ENCODE results near the gene GADL1. TPM values are rescaled to one million over a fixed set of nuclear protein-coding genes. Genes with fewer than 3 reads are reported as not detected.

Gene GADL1
- total RNA-seq, 1 donor from 2014 or later: not detected

DNA sequence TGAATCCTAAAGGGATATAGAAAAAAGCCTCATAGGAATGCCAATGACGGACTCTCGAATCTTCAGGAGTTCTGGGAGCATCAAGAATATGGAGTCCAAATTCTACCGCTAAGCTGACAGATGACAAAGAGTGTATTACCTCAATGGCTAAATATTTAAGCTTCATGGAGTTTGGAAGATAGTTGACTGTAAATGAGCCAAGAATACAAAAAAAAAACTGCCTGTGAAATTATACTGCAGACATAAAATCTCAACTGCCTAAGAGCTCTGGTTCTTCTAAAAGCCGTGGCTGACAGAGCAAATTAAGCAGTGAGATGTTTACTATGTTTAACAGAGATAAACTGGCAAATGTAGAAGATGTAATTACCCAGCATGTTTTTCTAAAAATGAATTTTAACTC, 140.0 kb downstream of the GADL1 start:
- Mint-ChIP-seq H3K4me3 (ENCODE audit: unreplicated experiment) (no peak overlapping the region), H3K4me1 (ENCODE audit: low read depth, unreplicated experiment) (no peaks in the 10 kb centered on the region), H3K36me3 (ENCODE audit: unreplicated experiment) (no peaks in the 10 kb centered on the region), H3K27ac (ENCODE audit: unreplicated experiment) (no peak overlapping the region), H3K27me3 (ENCODE audit: unreplicated experiment) (no peaks in the 10 kb centered on the region), H3K9me3 (ENCODE audit: unreplicated experiment) (no peaks in the 10 kb centered on the region)
- TF ChIP-seq, protein P1, sequence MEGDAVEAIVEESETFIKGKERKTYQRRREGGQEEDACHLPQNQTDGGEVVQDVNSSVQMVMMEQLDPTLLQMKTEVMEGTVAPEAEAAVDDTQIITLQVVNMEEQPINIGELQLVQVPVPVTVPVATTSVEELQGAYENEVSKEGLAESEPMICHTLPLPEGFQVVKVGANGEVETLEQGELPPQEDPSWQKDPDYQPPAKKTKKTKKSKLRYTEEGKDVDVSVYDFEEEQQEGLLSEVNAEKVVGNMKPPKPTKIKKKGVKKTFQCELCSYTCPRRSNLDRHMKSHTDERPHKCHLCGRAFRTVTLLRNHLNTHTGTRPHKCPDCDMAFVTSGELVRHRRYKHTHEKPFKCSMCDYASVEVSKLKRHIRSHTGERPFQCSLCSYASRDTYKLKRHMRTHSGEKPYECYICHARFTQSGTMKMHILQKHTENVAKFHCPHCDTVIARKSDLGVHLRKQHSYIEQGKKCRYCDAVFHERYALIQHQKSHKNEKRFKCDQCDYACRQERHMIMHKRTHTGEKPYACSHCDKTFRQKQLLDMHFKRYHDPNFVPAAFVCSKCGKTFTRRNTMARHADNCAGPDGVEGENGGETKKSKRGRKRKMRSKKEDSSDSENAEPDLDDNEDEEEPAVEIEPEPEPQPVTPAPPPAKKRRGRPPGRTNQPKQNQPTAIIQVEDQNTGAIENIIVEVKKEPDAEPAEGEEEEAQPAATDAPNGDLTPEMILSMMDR (IDR thresholded peaks at IDR 0.05; ENCODE audit: partially characterized antibody, unreplicated experiment): no peak
- no peak for DNase-seq

DNA sequence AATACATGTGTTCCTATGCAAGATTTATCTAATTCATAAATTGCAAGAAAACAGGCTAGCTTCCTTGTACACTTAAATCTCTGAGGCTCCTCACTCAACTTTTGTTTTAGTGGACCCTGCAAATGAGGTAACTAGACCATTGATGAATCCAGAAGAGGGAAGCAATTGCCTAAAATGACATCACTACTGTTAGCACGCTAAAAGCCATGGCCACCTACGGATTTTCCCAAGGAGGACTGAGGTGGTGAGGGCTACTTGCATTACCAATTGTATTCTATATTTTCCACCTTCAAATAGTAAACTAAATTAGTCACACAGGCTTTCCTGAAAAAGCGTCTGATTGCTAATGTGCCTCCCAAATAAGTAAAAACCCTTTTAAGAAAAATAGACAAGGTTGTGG, 140.7 kb downstream of the GADL1 start:
- H3K4me1 Mint-ChIP-seq (ENCODE audit: low read depth, unreplicated experiment): no peaks in the 10 kb centered on the region
- H3K9me3 Mint-ChIP-seq (ENCODE audit: unreplicated experiment): no peaks in the 10 kb centered on the region
- no peaks in the 10 kb centered on the region for H3K36me3 Mint-ChIP-seq (ENCODE audit: unreplicated experiment)
- no peak overlapping the region for H3K4me3 Mint-ChIP-seq (ENCODE audit: unreplicated experiment)
- no peak overlapping the region for H3K27ac Mint-ChIP-seq (ENCODE audit: unreplicated experiment)
- no peaks in the 10 kb centered on the region for H3K27me3 Mint-ChIP-seq (ENCODE audit: unreplicated experiment)
- DNase-seq: no peak
- TF ChIP-seq, protein P1 (IDR thresholded peaks at IDR 0.05; ENCODE audit: partially characterized antibody, unreplicated experiment): no peak

DNA sequence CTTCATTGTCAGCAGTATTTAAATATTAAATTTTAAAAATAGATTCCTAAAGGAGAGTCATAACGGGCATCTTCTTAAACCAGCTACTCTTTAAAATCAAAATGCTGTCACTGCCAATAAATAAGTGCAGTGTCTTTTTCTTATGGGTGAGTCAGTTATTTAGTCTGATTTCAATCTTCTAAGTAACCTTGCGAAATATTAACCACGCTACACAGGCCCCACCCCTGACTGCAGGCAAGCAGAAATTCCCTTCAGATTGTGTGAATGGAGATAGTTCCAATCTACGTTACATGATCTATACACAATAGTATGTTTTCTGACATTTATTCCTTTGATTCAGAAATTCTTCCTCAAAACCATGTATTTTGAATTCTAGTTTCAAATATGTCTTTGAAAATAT, 141.5 kb downstream of the GADL1 start:
- Mint-ChIP-seq H3K4me1 (ENCODE audit: low read depth, unreplicated experiment) (no peaks in the 10 kb centered on the region), H3K9me3 (ENCODE audit: unreplicated experiment) (no peaks in the 10 kb centered on the region), H3K4me3 (ENCODE audit: unreplicated experiment) (no peak overlapping the region), H3K27ac (ENCODE audit: unreplicated experiment) (no peak overlapping the region), H3K27me3 (ENCODE audit: unreplicated experiment) (no peaks in the 10 kb centered on the region), H3K36me3 (ENCODE audit: unreplicated experiment) (no peaks in the 10 kb centered on the region)
- no peak for DNase-seq
- TF ChIP-seq, protein P1 (IDR thresholded peaks at IDR 0.05; ENCODE audit: partially characterized antibody, unreplicated experiment): no peak

DNA sequence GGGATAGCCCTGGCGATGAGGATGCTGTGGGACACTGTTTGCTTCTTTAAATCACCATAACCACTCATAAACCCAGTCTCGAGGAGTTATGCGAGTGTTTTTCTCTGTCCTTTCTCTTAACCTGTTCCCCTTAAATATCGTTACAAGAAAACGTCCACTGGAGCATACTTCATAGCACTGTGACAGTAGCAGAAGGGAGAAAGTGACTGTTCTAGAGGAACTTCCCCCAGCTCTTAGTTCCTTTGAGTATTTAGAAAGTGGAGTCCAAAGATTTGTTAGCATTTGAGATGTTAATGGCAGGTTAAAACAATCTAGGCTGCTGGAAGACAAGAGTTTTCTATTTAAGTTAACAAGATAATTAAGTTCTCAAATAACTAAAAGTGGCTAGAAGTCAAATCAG, 142.0 kb downstream of the GADL1 start:
- Mint-ChIP-seq H3K27me3 (ENCODE audit: unreplicated experiment) (no peaks in the 10 kb centered on the region), H3K9me3 (ENCODE audit: unreplicated experiment) (no peaks in the 10 kb centered on the region), H3K36me3 (ENCODE audit: unreplicated experiment) (no peaks in the 10 kb centered on the region), H3K4me3 (ENCODE audit: unreplicated experiment) (no peak overlapping the region), H3K27ac (ENCODE audit: unreplicated experiment) (no peak overlapping the region), H3K4me1 (ENCODE audit: low read depth, unreplicated experiment) (peaks cover 4% of the 10 kb centered on the region)
- TF ChIP-seq, protein P1 (IDR thresholded peaks at IDR 0.05; ENCODE audit: partially characterized antibody, unreplicated experiment): no peak
- no peak for DNase-seq

DNA sequence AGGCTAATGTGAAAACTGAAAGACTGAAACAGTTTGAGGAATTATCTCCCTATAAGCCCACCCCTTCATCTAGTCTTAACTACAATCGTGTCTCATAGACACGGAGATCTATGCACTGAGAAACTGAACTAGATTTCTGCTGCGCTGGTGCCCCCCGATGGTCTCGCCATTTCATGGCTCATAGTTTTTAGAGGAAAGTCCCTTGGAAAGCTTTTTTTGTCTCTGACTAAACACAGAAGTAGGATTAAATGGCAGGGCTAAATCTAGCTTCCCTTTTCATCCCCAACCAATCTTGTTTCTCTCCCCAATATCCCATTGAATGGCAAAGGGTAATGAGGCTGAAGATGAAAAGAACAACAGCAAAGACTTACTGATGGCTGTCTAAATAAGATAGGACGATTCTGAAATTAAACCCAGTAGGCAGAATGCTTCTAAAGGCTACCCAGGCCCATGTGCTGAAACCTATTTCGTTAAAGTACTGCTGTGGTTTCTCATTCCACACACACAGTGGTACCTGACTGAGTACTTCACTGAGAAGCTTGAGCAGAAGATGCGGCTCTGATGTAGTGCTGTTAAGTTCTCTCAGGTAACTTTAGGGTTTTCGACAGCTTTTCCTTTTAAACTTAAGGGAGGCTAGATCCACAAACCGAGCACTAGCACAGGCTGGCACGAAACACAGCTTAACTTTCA, 142.7 kb downstream of the GADL1 start:
- no peak overlapping the region for H3K27ac Mint-ChIP-seq (ENCODE audit: unreplicated experiment)
- TF ChIP-seq, protein P1 (IDR thresholded peaks at IDR 0.05; ENCODE audit: partially characterized antibody, unreplicated experiment): peak; percentile 17
- H3K36me3 Mint-ChIP-seq (ENCODE audit: unreplicated experiment): no peaks in the 10 kb centered on the region
- no peak overlapping the region for H3K4me3 Mint-ChIP-seq (ENCODE audit: unreplicated experiment)
- peak; percentile 69 for DNase-seq
- H3K27me3 Mint-ChIP-seq (ENCODE audit: unreplicated experiment): no peaks in the 10 kb centered on the region
- peaks cover 4% of the 10 kb centered on the region for H3K4me1 Mint-ChIP-seq (ENCODE audit: low read depth, unreplicated experiment)
- no peaks in the 10 kb centered on the region for H3K9me3 Mint-ChIP-seq (ENCODE audit: unreplicated experiment)
